B cell (primary cell): Measurements from ENCODE around the gene PAF1. TPM values are rescaled to one million over a fixed set of nuclear protein-coding genes. Genes with fewer than 3 reads are reported as not detected.

ENCODE experiments used
- ATAC-seq: fragments of 200-7000 bp; cut with Tn5 transposase; one replicate; pipeline ENCODE4 v1.10.0; 2021; ENCODE audit warnings: low read depth, mild to moderate bottlenecking, moderate number of reproducible peaks, moderate library complexity
- CTCF ChIA-PET: fragments of 350-600 bp; sonication (Branson Sonifier 250); formaldehyde crosslinking; loops from one replicate; lab custom pipeline; 2021; ENCODE audit warnings: antibody characterized with exemption, inconsistent platforms; lab: Charles Lee
- POLR2A ChIA-PET: fragments of 350-600 bp; sonication (Branson Sonifier 250); formaldehyde crosslinking; loops from one replicate; lab custom pipeline; 2021; ENCODE audit warnings: antibody characterized with exemption; lab: Charles Lee
- DNase-seq: peaks from one replicate; pipeline ENCODE4 v3.0.0; 2013
- H2AFZ ChIP-seq: 2 replicates; pipeline ENCODE4 v1.6.1; 2012; ENCODE audit warnings: mild to moderate bottlenecking, low read depth, low read length; ENCODE audit not compliant: insufficient read depth, poor library complexity, severe bottlenecking
- H3K27ac ChIP-seq, 2 donors: 1 replicate in 1 of 2; 2 replicates in 1 of 2; pipeline ENCODE4 v1.5.1; 2012 to 2013; ENCODE audit warnings: low read length in 2 of 2, mild to moderate bottlenecking in 2 of 2, moderate library complexity in 1 of 2
- H3K27me3 ChIP-seq, 4 experiments: fragments of 200-600 bp in 1 of 4; sonication (generic) in 1 of 4; replicated peaks in 1 of 4; 1 replicate in 2 of 4; 2 replicates in 2 of 4; pipeline versions ENCODE4 v1.6.1 to v1.7.0; 2013 to 2016; ENCODE audit warnings: low read length in 3 of 4, mild to moderate bottlenecking in 2 of 4, mixed read lengths in 1 of 4, moderate library complexity in 1 of 4; ENCODE audit not compliant: insufficient read depth in 4 of 4, control insufficient read depth in 3 of 4; ENCODE audit errors: control extremely low read depth in 1 of 4
- H3K36me3 ChIP-seq, 2 experiments: replicated peaks in 1 of 2; 1 replicate in 1 of 2; 2 replicates in 1 of 2; pipeline versions ENCODE4 v1.6.1 to v1.7.1; 2013; ENCODE audit warnings: low read length in 1 of 2; ENCODE audit not compliant: insufficient read depth in 2 of 2, control insufficient read depth in 1 of 2; ENCODE audit errors: control extremely low read depth in 1 of 2, extremely low read depth in 1 of 2
- H3K4me1 ChIP-seq, 2 donors: fragments of 200-600 bp in 1 of 2; sonication (generic) in 1 of 2; 1 replicate in 1 of 2; 2 replicates in 1 of 2; pipeline versions ENCODE4 v1.5.1 to v1.6.1; 2013 to 2017; ENCODE audit warnings: low read length in 2 of 2; ENCODE audit not compliant: control insufficient read depth in 2 of 2, insufficient read depth in 2 of 2
- H3K4me2 ChIP-seq: replicated peaks from 2 replicates; pipeline ENCODE3; 2012; ENCODE audit warnings: mild to moderate bottlenecking, low read depth, low read length; ENCODE audit not compliant: poor library complexity, severe bottlenecking
- H3K4me3 ChIP-seq, 5 experiments: fragments of 200-600 bp in 1 of 5; sonication (generic) in 1 of 5; 1 replicate in 3 of 5; 2 replicates in 2 of 5; pipeline versions ENCODE4 v1.5.1 to v1.7.0; 2011 to 2016; ENCODE audit warnings: low read length in 4 of 5, mild to moderate bottlenecking in 4 of 5, low read depth in 2 of 5, control low read depth in 1 of 5, moderate library complexity in 1 of 5; ENCODE audit not compliant: insufficient read depth in 1 of 5; ENCODE audit errors: control extremely low read depth in 1 of 5, extremely low read depth in 1 of 5
- H3K79me2 ChIP-seq: fragments of 200-600 bp; sonication (generic); one replicate; pipeline ENCODE4 v1.6.0; 2016; ENCODE audit warnings: low read length; ENCODE audit not compliant: control insufficient read depth, insufficient read depth
- H3K9ac ChIP-seq: fragments of 200-600 bp; sonication (generic); 2 replicates; pipeline ENCODE4 v1.6.1; 2017; ENCODE audit warnings: mild to moderate bottlenecking, low read length, moderate library complexity
- H3K9me3 ChIP-seq, 3 donors: one replicate each; pipeline versions ENCODE4 v1.6.1 to v1.7.1; 2013; ENCODE audit warnings: low read length in 2 of 3; ENCODE audit not compliant: control insufficient read depth in 2 of 3, insufficient read depth in 1 of 3; ENCODE audit errors: control extremely low read depth in 1 of 3
- H4K20me1 ChIP-seq: 2 replicates; pipeline ENCODE4 v1.6.0; 2012; ENCODE audit warnings: mild to moderate bottlenecking, low read length; ENCODE audit not compliant: insufficient read depth, control insufficient read depth, poor library complexity, severe bottlenecking
- H3K27ac Mint-ChIP-seq: one replicate; pipeline ENCODE4 v1.8.0; 2021; ENCODE audit warnings: mixed read lengths
- H3K27me3 Mint-ChIP-seq: one replicate; pipeline ENCODE4 v1.8.0; 2021; ENCODE audit warnings: mixed read lengths
- H3K4me1 Mint-ChIP-seq: one replicate; pipeline ENCODE4 v1.8.0; 2021; ENCODE audit warnings: mixed read lengths
- H3K4me3 Mint-ChIP-seq: one replicate; pipeline ENCODE4 v1.8.0; 2021; ENCODE audit warnings: mixed read lengths
- H3K9me3 Mint-ChIP-seq: one replicate; pipeline ENCODE4 v1.8.0; 2022; ENCODE audit warnings: mixed read lengths; ENCODE audit not compliant: insufficient read depth
- CTCF ChIP-seq: fragments of 200-600 bp; IDR thresholded peaks from one replicate; pipeline ENCODE4 v1.8.0; 2022; ENCODE audit warnings: antibody characterized with exemption, mild to moderate bottlenecking
- EZH2 ChIP-seq: IDR thresholded peaks from 2 replicates; pipeline ENCODE4 v1.6.1; 2012; ENCODE audit warnings: borderline replicate concordance, low read depth, mild to moderate bottlenecking, moderate library complexity, low read length; ENCODE audit not compliant: insufficient read depth, poor library complexity, severe bottlenecking
- WGBS: methylation state at CpG from one replicate; pipeline ENCODE4 v1.1.5; 2013; ENCODE audit warnings: missing lambda C conversion rate; ENCODE audit not compliant: insufficient coverage; 5-methylcytosine and 5-hydroxymethylcytosine counted together
- intact Hi-C: fragments of 100-400 bp; cut with micrococcal nuclease; formaldehyde crosslinking; loops from one replicate; pipeline ENCODE4 v1.10.0; 2022
- polyA plus RNA-seq: library from polyadenylated mRNA; depleted of rRNA; stranded (reverse); fragments of >200 nt; gene quantifications from 2 replicates; pipeline ENCODE4 v1.2.3, GENCODE V29; 2012
- total RNA-seq, 2 donors: library from RNA; stranded (reverse); fragments of 120-200 nt in 1 of 2; gene quantifications; 1 replicate in 1 of 2; 2 replicates in 1 of 2; pipeline versions ENCODE4 v1.2.3 to v1.2.4, GENCODE V29; 2013 to 2022

Gene PAF1
- total and polyA plus RNA-seq, 2 donors (not counting 1 experiment from before 2014, with no cell fraction given), result 59.9 to 387 TPM

- peak overlapping the region; percentile 100 for H3K27ac ChIP-seq
- Mint-ChIP-seq H3K9me3 (no peaks in the 10 kb centered on the region), H3K27ac (peak overlapping the region; percentile 96), H3K4me1 (peaks cover 80% of the 10 kb centered on the region), H3K27me3 (no peaks in the 10 kb centered on the region), H3K4me3 (peak overlapping the region; percentile 94)
- DNase-seq (peak; percentile 88), ATAC-seq (peak; percentile 29)
- no peak for TF ChIP-seq CTCF
- TF ChIP-seq EZH2, result no peak
- peaks cover 65% of the 10 kb centered on the region for H3K79me2 ChIP-seq
- peaks cover 0 to 9% of the 10 kb centered on the region in 2 experiments for H3K36me3 ChIP-seq
- intact Hi-C loops, result loop anchor here (1.0 to 10.0 kb wide), 2 partner anchors 9 to 537 kb away; no protein-coding TSS in a partner anchor
- H3K4me2 ChIP-seq, result peak overlapping the region; percentile 100
- peak overlapping the region in 4 of 5 experiments; percentile 63 to 91 (median 77) for H3K4me3 ChIP-seq
- H4K20me1 ChIP-seq, result peaks cover under 1% of the 10 kb centered on the region
- H3K27me3 ChIP-seq, result no peaks in the 10 kb centered on the region
- H3K9ac ChIP-seq, result peak overlapping the region; percentile 98
- peaks cover 0 to 17% (median 0%) of the 10 kb centered on the region in 3 donors for H3K9me3 ChIP-seq
- CTCF ChIA-PET, result interaction anchor here (0.7 to 8.9 kb wide), 11 partner anchors 7 to 280 kb away, joined by 3 to 260 read pairs (median 6); partner anchors contain the start of genes EID2B, MED29, PAF1 and PLEKHG2
- no peak overlapping the region for H2AFZ ChIP-seq
- POLR2A ChIA-PET, result interaction anchor here (0.6 to 8.8 kb wide), 10 partner anchors 7 to 1025 kb away, joined by 3 to 74 read pairs (median 5); partner anchors contain the start of genes MED29, PAF1, PLEKHG2 and RPS16
- 25% methylated on average over 17 of the region's 25 CpGs for WGBS
- H3K4me1 ChIP-seq, result peaks cover 72 to 91% of the 10 kb centered on the region in 2 donors
These were observed 10.8 kb upstream of the PAF1 start for GRCh38 chr19:39401549-39402345.
